ENCODE data around the gene AMZ1. TPM values are rescaled to one million over a fixed set of nuclear protein-coding genes. Genes with fewer than 3 reads are reported as not detected.

The AMZ1 gene
- total and polyA plus RNA-seq, 10 of the 15 experiments (the other 5 are each of a cell fraction or from before 2014, with no cell fraction given), result 0.02 to 2.0 (median 0.69) TPM

DNA sequence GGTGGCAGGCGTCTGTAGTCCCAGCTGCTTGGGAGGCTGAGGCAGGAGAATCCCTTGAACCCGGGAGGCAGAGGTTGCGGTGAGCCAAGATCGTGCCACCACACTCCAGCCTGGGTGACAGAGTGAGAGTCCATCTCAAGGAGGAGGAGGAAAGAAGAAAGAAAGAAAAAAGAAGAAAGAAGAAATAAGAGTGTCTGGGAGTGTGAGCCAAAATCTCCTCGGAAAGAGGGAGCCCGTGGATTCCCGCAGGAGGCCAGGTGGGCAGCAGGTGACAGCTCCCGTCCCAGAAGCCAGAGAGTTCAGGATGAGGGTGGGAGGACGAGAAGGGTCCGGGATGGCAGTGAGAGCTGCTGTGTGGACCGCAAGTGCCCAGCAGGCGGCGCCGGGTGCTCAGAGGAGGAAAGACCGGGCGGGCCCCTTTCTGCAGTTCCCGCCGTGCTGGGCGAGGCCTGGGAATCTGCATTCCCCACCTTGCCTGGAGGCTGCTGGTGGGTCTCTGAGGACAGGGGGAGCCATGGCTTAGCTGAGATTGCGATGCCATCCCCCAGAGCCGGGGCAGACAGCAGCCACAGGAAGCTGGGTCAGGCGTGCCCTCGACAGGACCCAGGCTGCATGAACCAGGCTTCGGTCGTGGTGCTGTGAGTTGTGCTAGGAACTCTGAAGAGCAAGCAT lies 17.1 kb upstream of the AMZ1 start (continued):
- TF ChIP-seq GATAD2B (conservative IDR thresholded peaks at IDR 0.05; ENCODE audit: low read depth), result 0 out of 2 replicates have a peak, but pooled peaks have one; percentile 38
- TF ChIP-seq EZH2 (IDR thresholded peaks at IDR 0.05; ENCODE audit: borderline replicate concordance, control insufficient read depth, low read depth, low read length), result no peak
- TF ChIP-seq SUZ12 (IDR thresholded peaks at IDR 0.05; ENCODE audit: unreplicated experiment), result no peak
- TF ChIP-seq, protein P1, sequence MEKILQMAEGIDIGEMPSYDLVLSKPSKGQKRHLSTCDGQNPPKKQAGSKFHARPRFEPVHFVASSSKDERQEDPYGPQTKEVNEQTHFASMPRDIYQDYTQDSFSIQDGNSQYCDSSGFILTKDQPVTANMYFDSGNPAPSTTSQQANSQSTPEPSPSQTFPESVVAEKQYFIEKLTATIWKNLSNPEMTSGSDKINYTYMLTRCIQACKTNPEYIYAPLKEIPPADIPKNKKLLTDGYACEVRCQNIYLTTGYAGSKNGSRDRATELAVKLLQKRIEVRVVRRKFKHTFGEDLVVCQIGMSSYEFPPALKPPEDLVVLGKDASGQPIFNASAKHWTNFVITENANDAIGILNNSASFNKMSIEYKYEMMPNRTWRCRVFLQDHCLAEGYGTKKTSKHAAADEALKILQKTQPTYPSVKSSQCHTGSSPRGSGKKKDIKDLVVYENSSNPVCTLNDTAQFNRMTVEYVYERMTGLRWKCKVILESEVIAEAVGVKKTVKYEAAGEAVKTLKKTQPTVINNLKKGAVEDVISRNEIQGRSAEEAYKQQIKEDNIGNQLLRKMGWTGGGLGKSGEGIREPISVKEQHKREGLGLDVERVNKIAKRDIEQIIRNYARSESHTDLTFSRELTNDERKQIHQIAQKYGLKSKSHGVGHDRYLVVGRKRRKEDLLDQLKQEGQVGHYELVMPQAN (conservative IDR thresholded peaks at IDR 0.05), result peak; percentile 62
- TF ChIP-seq, protein P2, sequence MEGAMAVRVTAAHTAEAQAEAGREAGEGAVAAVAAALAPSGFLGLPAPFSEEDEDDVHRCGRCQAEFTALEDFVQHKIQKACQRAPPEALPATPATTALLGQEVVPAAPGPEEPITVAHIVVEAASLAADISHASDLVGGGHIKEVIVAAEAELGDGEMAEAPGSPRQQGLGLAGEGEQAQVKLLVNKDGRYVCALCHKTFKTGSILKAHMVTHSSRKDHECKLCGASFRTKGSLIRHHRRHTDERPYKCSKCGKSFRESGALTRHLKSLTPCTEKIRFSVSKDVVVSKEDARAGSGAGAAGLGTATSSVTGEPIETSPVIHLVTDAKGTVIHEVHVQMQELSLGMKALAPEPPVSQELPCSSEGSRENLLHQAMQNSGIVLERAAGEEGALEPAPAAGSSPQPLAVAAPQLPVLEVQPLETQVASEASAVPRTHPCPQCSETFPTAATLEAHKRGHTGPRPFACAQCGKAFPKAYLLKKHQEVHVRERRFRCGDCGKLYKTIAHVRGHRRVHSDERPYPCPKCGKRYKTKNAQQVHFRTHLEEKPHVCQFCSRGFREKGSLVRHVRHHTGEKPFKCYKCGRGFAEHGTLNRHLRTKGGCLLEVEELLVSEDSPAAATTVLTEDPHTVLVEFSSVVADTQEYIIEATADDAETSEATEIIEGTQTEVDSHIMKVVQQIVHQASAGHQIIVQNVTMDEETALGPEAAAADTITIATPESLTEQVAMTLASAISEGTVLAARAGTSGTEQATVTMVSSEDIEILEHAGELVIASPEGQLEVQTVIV (IDR thresholded peaks at IDR 0.05; ENCODE audit: borderline replicate concordance, partially characterized antibody), result no peak
- TF ChIP-seq ZNF384 (IDR thresholded peaks at IDR 0.05; ENCODE audit: borderline replicate concordance, low read depth, low read length), result no peak
- TF ChIP-seq, protein P3, sequence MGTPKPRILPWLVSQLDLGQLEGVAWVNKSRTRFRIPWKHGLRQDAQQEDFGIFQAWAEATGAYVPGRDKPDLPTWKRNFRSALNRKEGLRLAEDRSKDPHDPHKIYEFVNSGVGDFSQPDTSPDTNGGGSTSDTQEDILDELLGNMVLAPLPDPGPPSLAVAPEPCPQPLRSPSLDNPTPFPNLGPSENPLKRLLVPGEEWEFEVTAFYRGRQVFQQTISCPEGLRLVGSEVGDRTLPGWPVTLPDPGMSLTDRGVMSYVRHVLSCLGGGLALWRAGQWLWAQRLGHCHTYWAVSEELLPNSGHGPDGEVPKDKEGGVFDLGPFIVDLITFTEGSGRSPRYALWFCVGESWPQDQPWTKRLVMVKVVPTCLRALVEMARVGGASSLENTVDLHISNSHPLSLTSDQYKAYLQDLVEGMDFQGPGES (IDR thresholded peaks at IDR 0.05), result no peak
- TF ChIP-seq, protein P4, sequence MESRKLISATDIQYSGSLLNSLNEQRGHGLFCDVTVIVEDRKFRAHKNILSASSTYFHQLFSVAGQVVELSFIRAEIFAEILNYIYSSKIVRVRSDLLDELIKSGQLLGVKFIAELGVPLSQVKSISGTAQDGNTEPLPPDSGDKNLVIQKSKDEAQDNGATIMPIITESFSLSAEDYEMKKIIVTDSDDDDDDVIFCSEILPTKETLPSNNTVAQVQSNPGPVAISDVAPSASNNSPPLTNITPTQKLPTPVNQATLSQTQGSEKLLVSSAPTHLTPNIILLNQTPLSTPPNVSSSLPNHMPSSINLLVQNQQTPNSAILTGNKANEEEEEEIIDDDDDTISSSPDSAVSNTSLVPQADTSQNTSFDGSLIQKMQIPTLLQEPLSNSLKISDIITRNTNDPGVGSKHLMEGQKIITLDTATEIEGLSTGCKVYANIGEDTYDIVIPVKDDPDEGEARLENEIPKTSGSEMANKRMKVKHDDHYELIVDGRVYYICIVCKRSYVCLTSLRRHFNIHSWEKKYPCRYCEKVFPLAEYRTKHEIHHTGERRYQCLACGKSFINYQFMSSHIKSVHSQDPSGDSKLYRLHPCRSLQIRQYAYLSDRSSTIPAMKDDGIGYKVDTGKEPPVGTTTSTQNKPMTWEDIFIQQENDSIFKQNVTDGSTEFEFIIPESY (IDR thresholded peaks at IDR 0.05), result no peak
- TF ChIP-seq SMAD5 (IDR thresholded peaks at IDR 0.05; ENCODE audit: low read depth), result no peak
- peak; percentile 87 for TF ChIP-seq YY1 (IDR thresholded peaks at IDR 0.05; ENCODE audit: low read depth, low read length)
- TF ChIP-seq CREB1 (IDR thresholded peaks at IDR 0.05; ENCODE audit: low read depth), result no peak
- no peak for TF ChIP-seq MTA3 (IDR thresholded peaks at IDR 0.05; ENCODE audit: borderline replicate concordance, low read length)
- TF ChIP-seq SMC3 (IDR thresholded peaks at IDR 0.05; ENCODE audit: borderline replicate concordance, low read length), result peak; percentile 96
- peak; percentile 94 for TF ChIP-seq LARP7 (IDR thresholded peaks at IDR 0.05)
- TF ChIP-seq BACH1 (IDR thresholded peaks at IDR 0.05; ENCODE audit: borderline replicate concordance), result peak; percentile 37; the same call in 1 of the 2 replicates
- TF ChIP-seq ZNF274 (IDR thresholded peaks at IDR 0.05; ENCODE audit: insufficient read depth, insufficient read length), result no peak
- TF ChIP-seq NFXL1 (IDR thresholded peaks at IDR 0.05; ENCODE audit: borderline replicate concordance), result no peak
- no peak for TF ChIP-seq RBBP5 (conservative IDR thresholded peaks at IDR 0.05)
- TF ChIP-seq NR2F1 (conservative IDR thresholded peaks at IDR 0.05), result peak; percentile 49; the same call in 1 of the 2 replicates
- TF ChIP-seq, protein P5, sequence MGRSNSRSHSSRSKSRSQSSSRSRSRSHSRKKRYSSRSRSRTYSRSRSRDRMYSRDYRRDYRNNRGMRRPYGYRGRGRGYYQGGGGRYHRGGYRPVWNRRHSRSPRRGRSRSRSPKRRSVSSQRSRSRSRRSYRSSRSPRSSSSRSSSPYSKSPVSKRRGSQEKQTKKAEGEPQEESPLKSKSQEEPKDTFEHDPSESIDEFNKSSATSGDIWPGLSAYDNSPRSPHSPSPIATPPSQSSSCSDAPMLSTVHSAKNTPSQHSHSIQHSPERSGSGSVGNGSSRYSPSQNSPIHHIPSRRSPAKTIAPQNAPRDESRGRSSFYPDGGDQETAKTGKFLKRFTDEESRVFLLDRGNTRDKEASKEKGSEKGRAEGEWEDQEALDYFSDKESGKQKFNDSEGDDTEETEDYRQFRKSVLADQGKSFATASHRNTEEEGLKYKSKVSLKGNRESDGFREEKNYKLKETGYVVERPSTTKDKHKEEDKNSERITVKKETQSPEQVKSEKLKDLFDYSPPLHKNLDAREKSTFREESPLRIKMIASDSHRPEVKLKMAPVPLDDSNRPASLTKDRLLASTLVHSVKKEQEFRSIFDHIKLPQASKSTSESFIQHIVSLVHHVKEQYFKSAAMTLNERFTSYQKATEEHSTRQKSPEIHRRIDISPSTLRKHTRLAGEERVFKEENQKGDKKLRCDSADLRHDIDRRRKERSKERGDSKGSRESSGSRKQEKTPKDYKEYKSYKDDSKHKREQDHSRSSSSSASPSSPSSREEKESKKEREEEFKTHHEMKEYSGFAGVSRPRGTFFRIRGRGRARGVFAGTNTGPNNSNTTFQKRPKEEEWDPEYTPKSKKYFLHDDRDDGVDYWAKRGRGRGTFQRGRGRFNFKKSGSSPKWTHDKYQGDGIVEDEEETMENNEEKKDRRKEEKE (IDR thresholded peaks at IDR 0.05), result no peak

All from GM12878 (cell line).